Measurements from ENCODE around the gene CPOX.

GRCh38 chr3:98613616-98614015 is 20.2 kb upstream of the CPOX start:
- TF ChIP-seq GATA3 (IDR thresholded peaks at IDR 0.05; ENCODE audit: low read depth, low read length) = no peak
- TF ChIP-seq GATA2 (IDR thresholded peaks at IDR 0.05; ENCODE audit: low read depth, low read length) = no peak

Data from SH-SY5Y (cell line).